Skin of body (tissue), 3 donors: ENCODE results near the gene NDUFV3. TPM values are rescaled to one million over a fixed set of nuclear protein-coding genes. Genes with fewer than 3 reads are reported as not detected.
"Not testable (repeated sequence)": the region's sequence is repeated elsewhere in the genome, so short reads cannot be mapped to it uniquely, and the experiment has no call there.

Experiments used
- DNase-seq: peaks from one replicate; lab custom pipeline; 2025; lab: John Stamatoyannopoulos, UW
- small RNA-seq: library from RNA; depleted of rRNA; stranded (forward); fragments of <200 nt; gene quantifications from one replicate; pipeline ENCODE3, GENCODE V24; 2014; ENCODE audit warnings: low replicate concordance
- total RNA-seq: library from RNA; depleted of rRNA; stranded (reverse); fragments of >200 nt; gene quantifications from one replicate; pipeline ENCODE4 v1.2.3, GENCODE V29; 2014

The NDUFV3 gene
- total RNA-seq, 1 donor from 2014 or later, result 37.9 TPM

- DNase-seq, result not testable (repeated sequence)
Measured at GRCh38 chr21:42933973-42934372, 40.9 kb downstream of the NDUFV3 start.

- DNase-seq, result not testable (repeated sequence)
Measured at GRCh38 chr21:42936360-42936759, 43.3 kb downstream of the NDUFV3 start.

GRCh38 chr21:42937034-42937940, 44.2 kb downstream of the NDUFV3 start:
- DNase-seq, result not testable (repeated sequence)

- DNase-seq, result peak; percentile 54
Measured at GRCh38 chr21:42937960-42938605, 45.0 kb downstream of the NDUFV3 start.

- not testable (repeated sequence) for DNase-seq
Measured at GRCh38 chr21:42938606-42938995, 45.5 kb downstream of the NDUFV3 start.

GRCh38 chr21:42939582-42940413, 46.7 kb downstream of the NDUFV3 start:
- DNase-seq, result peak; percentile 99

- no peak for DNase-seq
Measured at GRCh38 chr21:42941696-42942085, 48.6 kb downstream of the NDUFV3 start.

- no peak for DNase-seq
Measured at GRCh38 chr21:42942244-42942643, 49.1 kb downstream of the NDUFV3 start.

GRCh38 chr21:42949094-42949755, 56.1 kb downstream of the NDUFV3 start:
- not testable (repeated sequence) for DNase-seq

GRCh38 chr21:42951193-42951592, 58.1 kb downstream of the NDUFV3 start:
- not testable (repeated sequence) for DNase-seq

- no peak for DNase-seq
Measured at GRCh38 chr21:42956824-42957630, 63.9 kb downstream of the NDUFV3 start.

GRCh38 chr21:42958122-42958521, 65.0 kb downstream of the NDUFV3 start:
- not testable (repeated sequence) for DNase-seq

GRCh38 chr21:42959728-42960127, 66.6 kb downstream of the NDUFV3 start:
- no peak for DNase-seq

GRCh38 chr21:42962380-42963007, 69.4 kb downstream of the NDUFV3 start:
- DNase-seq, result no peak

Small RNA genes lying within 50 kb of the gene (small RNA-seq; reads per million reads assigned to genes)
- gene MIR5692B, result not detected

Other genes starting within 250 kb of the NDUFV3 start
- gene PDE9A, start 239.7 kb upstream of the NDUFV3 start, total RNA-seq, result 3.4 TPM
- gene WDR4, start 13.8 kb upstream of the NDUFV3 start, total RNA-seq, result 8.6 TPM
- gene ERVH48-1, start 32.3 kb downstream of the NDUFV3 start, total RNA-seq, result 0.20 TPM
- gene PKNOX1, start 81.3 kb downstream of the NDUFV3 start, total RNA-seq, result 14.7 TPM
- 3.7 TPM for gene CBS, start 182.5 kb downstream of the NDUFV3 start, total RNA-seq
- 45.4 TPM for gene U2AF1, start 214.3 kb downstream of the NDUFV3 start, total RNA-seq